Panc1 (cell line): Measurements from ENCODE around the gene SLC38A5. TPM values are rescaled to one million over a fixed set of nuclear protein-coding genes. Genes with fewer than 3 reads are reported as not detected.

Experiments used
- ATAC-seq: fragments of 200-7000 bp; cut with Tn5 transposase; 2 replicates; pipeline ENCODE4 v1.9.1; 2020; ENCODE audit warnings: mild to moderate bottlenecking, moderate library complexity
- BruUV-seq: library from RNA; stranded (reverse); fragments of 400-500 nt; replicated peaks from 2 replicates; lab custom pipeline; 2021; lab: Mats Ljungman, UMichigan
- CTCF ChIA-PET: fragments of 300-600 bp; sonication (Branson Sonifier 250); formaldehyde crosslinking; loops from one replicate; lab custom pipeline; 2022; ENCODE audit warnings: antibody characterized with exemption; lab: Charles Lee
- POLR2A ChIA-PET: fragments of 300-600 bp; sonication (Branson Sonifier 250); formaldehyde crosslinking; loops from one replicate; lab custom pipeline; 2022; ENCODE audit warnings: antibody characterized with exemption; lab: Charles Lee
- DNase-seq: peaks from one replicate; pipeline ENCODE4 v3.0.0-alpha.2; 2010; ENCODE audit warnings: low read depth, low spot score
- H3K27ac ChIP-seq: 2 replicates; pipeline ENCODE4 v1.5.1; 2011; ENCODE audit warnings: mild to moderate bottlenecking, low read length, inconsistent platforms
- H3K27me3 ChIP-seq: fragments of 200-500 bp; sonication (Bioruptor generic); 2 replicates; pipeline ENCODE4 v1.6.0; 2014; ENCODE audit warnings: low read length, inconsistent platforms; ENCODE audit not compliant: control insufficient read depth, insufficient read depth
- H3K36me3 ChIP-seq: fragments of 200-500 bp; sonication (Bioruptor generic); 2 replicates; pipeline ENCODE4 v1.5.1; 2014; ENCODE audit warnings: inconsistent platforms, mild to moderate bottlenecking, low read length, moderate library complexity; ENCODE audit not compliant: control insufficient read depth, insufficient read depth
- H3K4me1 ChIP-seq: 2 replicates; pipeline ENCODE4 v1.5.1; 2011; ENCODE audit warnings: inconsistent platforms, mild to moderate bottlenecking, low read length, moderate library complexity; ENCODE audit not compliant: control insufficient read depth, insufficient read depth
- H3K4me3 ChIP-seq, 2 experiments: 2 replicates each; pipeline ENCODE4 v1.5.1; 2011 to 2012; ENCODE audit warnings: low read depth in 2 of 2, low read length in 2 of 2, mild to moderate bottlenecking in 2 of 2, inconsistent platforms in 1 of 2, moderate library complexity in 1 of 2
- H3K9me3 ChIP-seq: fragments of 200-500 bp; sonication (Bioruptor generic); 2 replicates; pipeline ENCODE4 v1.5.1; 2014; ENCODE audit warnings: low read depth, mild to moderate bottlenecking, inconsistent platforms, low read length, moderate library complexity; ENCODE audit not compliant: control insufficient read depth, insufficient read depth
- POLR2AphosphoS5 ChIP-seq: IDR thresholded peaks from 2 replicates; pipeline ENCODE4 v1.6.1; 2012; ENCODE audit warnings: mild to moderate bottlenecking, low read depth, low read length, moderate library complexity
- SIN3A ChIP-seq: IDR thresholded peaks from 2 replicates; pipeline ENCODE4 v1.6.1; 2012; ENCODE audit warnings: low read depth, mild to moderate bottlenecking, low read length, moderate library complexity, borderline replicate concordance; ENCODE audit not compliant: insufficient read depth
- TCF7L2 ChIP-seq: IDR thresholded peaks from 2 replicates; pipeline ENCODE4 v1.6.1; 2011; ENCODE audit warnings: mild to moderate bottlenecking, low read depth, low read length, inconsistent platforms
- in situ Hi-C: cut with HindIII; loops from 2 replicates; pipeline ENCODE4 v1.10.0; 2016; ENCODE audit warnings: low sequenced_read_pairs, low pct_unique_long_range_greater_than_20kb
- intact Hi-C: fragments of 100-400 bp; cut with micrococcal nuclease; formaldehyde crosslinking; loops from one replicate; pipeline ENCODE4 v1.10.0; 2022; ENCODE audit not compliant: unreplicated experiment
- total RNA-seq: library from RNA; stranded (reverse); gene quantifications from one replicate; pipeline ENCODE4 v1.2.1, GENCODE V29; 2021; ENCODE audit not compliant: unreplicated experiment
- TF ChIP-seq, protein P1 (sequence below), 2 experiments: IDR thresholded peaks; 2 replicates each; pipeline ENCODE4 v1.6.1; 2011 to 2012; ENCODE audit warnings: low read depth in 2 of 2, control low read depth in 1 of 2, low read length in 1 of 2, mild to moderate bottlenecking in 1 of 2, moderate library complexity in 1 of 2; ENCODE audit not compliant: insufficient read depth in 1 of 2
- TF ChIP-seq, protein P2 (sequence below): fragments of 450-650 bp; IDR thresholded peaks from 2 replicates; pipeline ENCODE4 v1.5.1; 2017; ENCODE audit warnings: mild to moderate bottlenecking

The SLC38A5 gene
- total RNA-seq, 1 experiment from 2014 or later: 1.1 TPM

DNA sequence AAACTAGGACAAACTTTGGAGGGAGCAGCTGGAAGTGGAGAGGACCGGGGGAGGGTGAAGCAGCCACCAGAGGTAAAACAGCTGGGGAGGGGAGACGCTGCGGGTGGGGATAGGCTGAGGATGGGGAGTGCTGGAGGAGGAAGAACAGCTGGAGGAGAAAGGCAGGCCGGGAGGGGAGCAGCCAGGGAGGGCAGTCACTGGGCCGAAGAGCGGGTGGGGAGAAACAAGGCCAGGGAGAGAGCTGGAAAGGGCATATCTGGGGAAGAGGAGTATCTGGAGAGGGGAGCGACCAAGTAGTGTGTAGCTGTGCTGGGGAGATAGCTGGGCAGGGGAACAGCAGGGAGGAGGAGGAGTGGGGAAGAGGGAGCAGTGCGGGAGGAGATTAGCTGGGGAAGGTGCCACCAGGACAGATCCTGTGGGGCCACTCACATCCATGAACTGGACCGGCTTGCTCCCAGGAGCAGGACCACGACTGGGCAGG is 2.7 kb downstream of the SLC38A5 start:
- H3K9me3 ChIP-seq: no peaks in the 10 kb centered on the region
- no peaks in the 10 kb centered on the region for H3K36me3 ChIP-seq
- ChIA-PET CTCF (no interaction called here), POLR2A (no interaction called here)
- no peak overlapping the region for H3K4me3 ChIP-seq
- in situ Hi-C loops (no loop called here), intact Hi-C loops (no loop called here)
- BruUV-seq: no TSS peak
- TF ChIP-seq, protein P1, sequence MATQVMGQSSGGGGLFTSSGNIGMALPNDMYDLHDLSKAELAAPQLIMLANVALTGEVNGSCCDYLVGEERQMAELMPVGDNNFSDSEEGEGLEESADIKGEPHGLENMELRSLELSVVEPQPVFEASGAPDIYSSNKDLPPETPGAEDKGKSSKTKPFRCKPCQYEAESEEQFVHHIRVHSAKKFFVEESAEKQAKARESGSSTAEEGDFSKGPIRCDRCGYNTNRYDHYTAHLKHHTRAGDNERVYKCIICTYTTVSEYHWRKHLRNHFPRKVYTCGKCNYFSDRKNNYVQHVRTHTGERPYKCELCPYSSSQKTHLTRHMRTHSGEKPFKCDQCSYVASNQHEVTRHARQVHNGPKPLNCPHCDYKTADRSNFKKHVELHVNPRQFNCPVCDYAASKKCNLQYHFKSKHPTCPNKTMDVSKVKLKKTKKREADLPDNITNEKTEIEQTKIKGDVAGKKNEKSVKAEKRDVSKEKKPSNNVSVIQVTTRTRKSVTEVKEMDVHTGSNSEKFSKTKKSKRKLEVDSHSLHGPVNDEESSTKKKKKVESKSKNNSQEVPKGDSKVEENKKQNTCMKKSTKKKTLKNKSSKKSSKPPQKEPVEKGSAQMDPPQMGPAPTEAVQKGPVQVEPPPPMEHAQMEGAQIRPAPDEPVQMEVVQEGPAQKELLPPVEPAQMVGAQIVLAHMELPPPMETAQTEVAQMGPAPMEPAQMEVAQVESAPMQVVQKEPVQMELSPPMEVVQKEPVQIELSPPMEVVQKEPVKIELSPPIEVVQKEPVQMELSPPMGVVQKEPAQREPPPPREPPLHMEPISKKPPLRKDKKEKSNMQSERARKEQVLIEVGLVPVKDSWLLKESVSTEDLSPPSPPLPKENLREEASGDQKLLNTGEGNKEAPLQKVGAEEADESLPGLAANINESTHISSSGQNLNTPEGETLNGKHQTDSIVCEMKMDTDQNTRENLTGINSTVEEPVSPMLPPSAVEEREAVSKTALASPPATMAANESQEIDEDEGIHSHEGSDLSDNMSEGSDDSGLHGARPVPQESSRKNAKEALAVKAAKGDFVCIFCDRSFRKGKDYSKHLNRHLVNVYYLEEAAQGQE (IDR thresholded peaks at IDR 0.05; ENCODE audit: insufficient read depth in 1 of 2, low read depth in 2 of 2, low read length in 1 of 2): no peak
- TF ChIP-seq, protein P2, sequence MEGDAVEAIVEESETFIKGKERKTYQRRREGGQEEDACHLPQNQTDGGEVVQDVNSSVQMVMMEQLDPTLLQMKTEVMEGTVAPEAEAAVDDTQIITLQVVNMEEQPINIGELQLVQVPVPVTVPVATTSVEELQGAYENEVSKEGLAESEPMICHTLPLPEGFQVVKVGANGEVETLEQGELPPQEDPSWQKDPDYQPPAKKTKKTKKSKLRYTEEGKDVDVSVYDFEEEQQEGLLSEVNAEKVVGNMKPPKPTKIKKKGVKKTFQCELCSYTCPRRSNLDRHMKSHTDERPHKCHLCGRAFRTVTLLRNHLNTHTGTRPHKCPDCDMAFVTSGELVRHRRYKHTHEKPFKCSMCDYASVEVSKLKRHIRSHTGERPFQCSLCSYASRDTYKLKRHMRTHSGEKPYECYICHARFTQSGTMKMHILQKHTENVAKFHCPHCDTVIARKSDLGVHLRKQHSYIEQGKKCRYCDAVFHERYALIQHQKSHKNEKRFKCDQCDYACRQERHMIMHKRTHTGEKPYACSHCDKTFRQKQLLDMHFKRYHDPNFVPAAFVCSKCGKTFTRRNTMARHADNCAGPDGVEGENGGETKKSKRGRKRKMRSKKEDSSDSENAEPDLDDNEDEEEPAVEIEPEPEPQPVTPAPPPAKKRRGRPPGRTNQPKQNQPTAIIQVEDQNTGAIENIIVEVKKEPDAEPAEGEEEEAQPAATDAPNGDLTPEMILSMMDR: no peak
- TF ChIP-seq TCF7L2 (no peak), POLR2AphosphoS5 (no peak), SIN3A (no peak)
- ATAC-seq: peak; percentile 33
- H3K27me3 ChIP-seq: no peaks in the 10 kb centered on the region
- no peak for DNase-seq
- H3K27ac ChIP-seq: no peak overlapping the region
- H3K4me1 ChIP-seq: no peaks in the 10 kb centered on the region

DNA sequence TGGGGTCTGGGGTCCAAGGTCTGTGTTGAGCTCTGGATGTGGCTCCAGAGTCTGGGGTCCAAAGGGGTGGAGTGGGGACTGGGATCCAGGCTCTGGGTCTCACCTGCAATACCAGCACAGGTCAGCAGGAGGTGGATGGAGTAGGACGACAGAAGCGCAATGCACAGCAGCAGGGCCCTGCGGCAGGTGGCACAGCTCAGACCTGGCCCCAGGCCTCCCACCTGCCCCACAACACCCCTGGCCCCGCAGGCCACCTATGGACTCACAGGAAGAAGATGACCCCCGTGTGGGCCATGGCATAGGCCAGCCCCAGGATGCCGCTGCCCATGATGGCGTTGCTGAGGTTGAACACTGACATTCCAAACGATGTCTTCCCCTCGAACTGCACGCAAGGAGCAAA is 3.4 kb downstream of the SLC38A5 start:
- Histone ChIP-seq H3K27ac (no peak overlapping the region), H3K9me3 (no peaks in the 10 kb centered on the region), H3K36me3 (no peaks in the 10 kb centered on the region), H3K27me3 (no peaks in the 10 kb centered on the region), H3K4me1 (no peaks in the 10 kb centered on the region), H3K4me3 (no peak overlapping the region)
- no peak for TF ChIP-seq SIN3A
- TF ChIP-seq POLR2AphosphoS5: no peak
- TF ChIP-seq, protein P2: no peak; the same call in none of the 2 replicates
- ChIA-PET CTCF (no interaction called here), POLR2A (no interaction called here)
- in situ Hi-C loops (no loop called here), intact Hi-C loops (no loop called here)
- ATAC-seq (no peak), DNase-seq (no peak)
- BruUV-seq: no TSS peak
